Fibroblast of mammary gland (primary cell): Measurements from ENCODE around the gene NRGN.

ENCODE experiments used
- DNase-seq: peaks from one replicate; pipeline ENCODE4 v3.0.0-alpha.2; 2010; ENCODE audit warnings: low read depth
- H3K4me3 ChIP-seq: 2 replicates; pipeline ENCODE4 v1.5.1; 2011; ENCODE audit warnings: low read depth, mild to moderate bottlenecking, low read length, moderate library complexity; ENCODE audit not compliant: control insufficient read depth
- TF ChIP-seq, protein P1 (sequence below): conservative IDR thresholded peaks from 2 replicates; pipeline ENCODE4 v1.5.1; 2011; ENCODE audit warnings: low read depth, low read length, inconsistent platforms; ENCODE audit not compliant: control insufficient read depth, insufficient read depth

The NRGN gene

DNA sequence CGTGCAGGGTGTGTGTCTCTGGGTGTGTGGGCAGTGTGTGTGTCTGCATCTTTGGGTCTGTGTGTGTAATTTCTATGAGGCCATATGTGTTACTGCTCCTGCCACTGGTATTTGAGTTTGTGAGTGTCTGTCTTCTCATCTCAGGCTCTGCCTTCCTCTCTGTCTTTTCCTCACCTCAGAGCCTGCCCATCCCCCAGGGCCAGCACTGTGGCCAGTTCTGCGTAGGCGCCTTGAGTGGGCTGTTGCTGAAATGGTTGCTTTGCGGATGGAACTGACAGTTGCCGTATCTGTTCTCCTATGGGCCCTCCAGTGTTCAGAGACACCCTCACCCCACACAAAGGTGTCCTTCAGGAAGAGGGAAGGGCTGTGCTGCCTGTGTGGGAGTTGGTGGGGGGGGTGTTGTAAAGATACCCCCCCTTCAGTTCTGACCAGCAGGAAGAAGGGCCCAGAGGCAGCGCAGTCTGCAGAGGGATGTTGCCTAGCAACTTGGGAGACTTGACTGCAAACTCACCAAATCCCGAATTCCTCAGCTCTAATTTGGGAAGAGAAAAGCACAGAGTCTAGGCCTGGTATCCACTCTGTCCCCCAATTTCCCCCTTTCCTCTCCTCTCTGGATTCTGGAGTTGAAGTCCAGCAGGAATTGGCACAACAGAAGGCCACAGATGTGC, 2.0 kb upstream of the NRGN start:
- TF ChIP-seq, protein P1, sequence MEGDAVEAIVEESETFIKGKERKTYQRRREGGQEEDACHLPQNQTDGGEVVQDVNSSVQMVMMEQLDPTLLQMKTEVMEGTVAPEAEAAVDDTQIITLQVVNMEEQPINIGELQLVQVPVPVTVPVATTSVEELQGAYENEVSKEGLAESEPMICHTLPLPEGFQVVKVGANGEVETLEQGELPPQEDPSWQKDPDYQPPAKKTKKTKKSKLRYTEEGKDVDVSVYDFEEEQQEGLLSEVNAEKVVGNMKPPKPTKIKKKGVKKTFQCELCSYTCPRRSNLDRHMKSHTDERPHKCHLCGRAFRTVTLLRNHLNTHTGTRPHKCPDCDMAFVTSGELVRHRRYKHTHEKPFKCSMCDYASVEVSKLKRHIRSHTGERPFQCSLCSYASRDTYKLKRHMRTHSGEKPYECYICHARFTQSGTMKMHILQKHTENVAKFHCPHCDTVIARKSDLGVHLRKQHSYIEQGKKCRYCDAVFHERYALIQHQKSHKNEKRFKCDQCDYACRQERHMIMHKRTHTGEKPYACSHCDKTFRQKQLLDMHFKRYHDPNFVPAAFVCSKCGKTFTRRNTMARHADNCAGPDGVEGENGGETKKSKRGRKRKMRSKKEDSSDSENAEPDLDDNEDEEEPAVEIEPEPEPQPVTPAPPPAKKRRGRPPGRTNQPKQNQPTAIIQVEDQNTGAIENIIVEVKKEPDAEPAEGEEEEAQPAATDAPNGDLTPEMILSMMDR: no peak
- H3K4me3 ChIP-seq: no peak overlapping the region
- DNase-seq: no peak

DNA sequence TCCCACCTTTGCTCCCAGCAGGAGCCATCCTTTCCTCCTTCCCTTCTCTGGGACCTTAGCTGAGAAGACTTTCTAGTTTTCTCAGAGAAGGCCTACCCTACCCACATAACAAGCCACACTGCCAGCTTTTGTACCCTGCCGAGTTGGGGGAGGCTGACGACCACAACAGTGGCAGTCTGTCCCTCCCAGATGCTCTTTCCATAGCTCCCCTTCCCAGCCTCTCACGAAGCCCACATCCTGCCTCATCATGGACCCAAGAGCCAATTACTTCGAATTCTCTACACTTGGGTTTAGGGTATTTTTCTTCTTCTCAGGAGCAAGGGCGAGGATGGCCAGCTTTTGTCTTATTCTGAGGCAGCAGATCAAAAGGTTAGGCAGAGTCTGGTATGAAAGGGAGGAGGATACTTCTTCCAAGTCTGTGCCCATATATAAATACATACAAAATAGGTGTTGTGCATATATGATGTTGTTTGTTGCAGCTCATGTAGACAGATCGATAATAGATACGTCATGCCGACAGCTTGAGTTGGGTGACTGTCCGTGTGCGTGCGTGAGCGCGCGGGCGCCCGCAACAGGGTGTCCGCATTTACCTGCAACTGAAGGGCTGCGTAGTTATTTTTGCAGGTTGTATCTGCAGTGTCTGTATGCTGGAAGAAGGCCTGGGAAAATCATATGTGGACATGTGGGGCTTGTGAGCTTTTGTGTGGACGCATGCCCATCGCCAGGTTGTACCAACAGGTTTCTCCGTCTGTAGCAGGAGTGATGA, 846 bp upstream of the NRGN start:
- H3K4me3 ChIP-seq: peak overlapping the region; percentile 42
- TF ChIP-seq, protein P1: no peak
- DNase-seq: no peak

DNA sequence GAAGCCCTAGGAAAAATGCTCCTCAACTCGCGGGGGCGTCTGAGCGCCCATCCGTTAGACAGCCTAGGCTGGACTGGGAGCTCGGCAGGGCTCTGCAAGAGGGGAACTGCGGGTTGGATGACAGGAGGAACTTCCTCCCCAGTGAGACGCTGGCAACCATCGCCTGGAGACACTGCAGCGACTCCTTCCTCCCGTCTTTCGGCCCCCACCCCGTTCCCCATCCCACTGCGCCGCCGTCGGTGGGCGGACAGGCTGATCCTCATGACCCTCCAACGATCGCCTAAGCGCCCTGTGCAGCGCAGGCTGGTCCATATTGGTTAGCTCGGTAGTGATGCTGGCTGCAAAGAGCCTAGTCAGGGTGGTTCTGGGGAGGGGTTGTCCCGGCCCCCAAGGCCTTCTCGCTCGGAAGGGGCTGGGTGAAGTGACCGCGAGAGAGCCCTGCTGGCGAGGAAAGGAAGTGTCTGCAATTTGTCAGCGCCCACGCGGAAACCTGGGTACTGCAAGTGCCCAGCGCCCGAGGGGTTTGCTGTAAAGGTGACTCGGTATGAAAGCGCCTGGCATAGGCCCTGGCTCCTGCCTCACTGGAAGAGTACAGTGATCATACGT, 638 bp downstream of the NRGN start:
- peak overlapping the region; percentile 64 for H3K4me3 ChIP-seq
- TF ChIP-seq, protein P1: peak; percentile 41
- peak; percentile 19 for DNase-seq

DNA sequence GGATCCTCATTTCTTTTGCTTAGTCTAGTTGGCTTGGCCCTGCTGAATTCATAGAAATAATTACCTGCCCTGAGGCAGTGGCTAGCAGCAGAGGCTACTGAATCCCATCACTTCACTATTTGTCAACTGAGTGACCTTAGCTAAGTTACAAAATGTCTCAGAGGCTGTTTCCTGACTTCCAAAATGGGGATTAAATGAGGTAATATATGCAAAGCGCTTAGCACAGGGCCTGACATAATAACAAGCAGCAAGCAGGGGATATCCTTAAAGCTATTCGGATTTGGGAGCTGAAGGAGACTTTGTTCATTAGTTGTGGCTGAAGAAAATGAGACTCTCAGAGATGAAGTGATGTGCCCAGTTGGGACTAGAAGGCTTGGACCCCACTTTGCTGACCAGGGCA, 2.8 kb downstream of the NRGN start:
- DNase-seq: no peak
- TF ChIP-seq, protein P1: no peak

DNA sequence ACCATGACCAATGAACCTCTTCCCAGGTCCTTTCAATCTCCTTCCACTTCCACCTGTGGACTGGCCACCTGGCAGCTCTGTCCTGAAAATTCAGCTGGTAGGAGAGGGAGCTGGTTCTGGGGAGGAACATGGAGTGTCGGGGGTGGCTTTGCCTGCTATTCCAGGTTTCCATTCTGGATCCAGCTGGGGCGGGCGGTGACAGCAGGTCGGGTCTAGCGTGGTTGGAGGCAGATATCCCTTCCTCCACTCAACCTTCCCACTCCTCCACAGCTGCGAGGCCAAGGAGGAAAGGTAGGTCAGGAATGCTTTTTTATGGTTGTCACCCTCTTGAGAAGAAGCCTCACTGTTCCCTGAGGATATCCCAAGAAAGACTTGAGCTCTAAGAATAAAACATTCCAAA, 3.3 kb downstream of the NRGN start:
- DNase-seq: no peak
- H3K4me3 ChIP-seq: no peak overlapping the region
- TF ChIP-seq, protein P1: no peak

More for the DNA sequence above, 2.8 kb downstream of the NRGN start:
- no peak overlapping the region for H3K4me3 ChIP-seq

DNA sequence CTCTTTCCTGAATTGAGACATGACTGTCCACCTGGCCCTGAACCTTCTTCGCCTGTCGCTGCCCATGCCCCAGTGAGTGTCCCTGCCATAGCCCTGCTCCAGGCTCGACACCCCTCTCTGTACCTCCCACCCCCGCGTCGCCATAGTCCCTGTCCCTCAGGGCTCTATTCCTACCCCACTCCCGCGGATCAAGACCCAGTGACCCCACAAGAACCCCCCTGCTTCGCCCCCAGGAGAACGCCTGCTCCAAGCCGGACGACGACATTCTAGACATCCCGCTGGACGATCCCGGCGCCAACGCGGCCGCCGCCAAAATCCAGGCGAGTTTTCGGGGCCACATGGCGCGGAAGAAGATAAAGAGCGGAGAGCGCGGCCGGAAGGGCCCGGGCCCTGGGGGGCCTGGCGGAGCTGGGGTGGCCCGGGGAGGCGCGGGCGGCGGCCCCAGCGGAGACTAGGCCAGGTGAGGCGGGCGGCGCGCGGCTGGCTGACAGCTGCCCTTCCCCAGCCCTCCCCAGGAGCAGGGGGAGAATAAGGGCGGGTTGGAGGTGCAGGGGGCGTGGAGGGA, 5.6 kb downstream of the NRGN start:
- DNase-seq: no peak
- TF ChIP-seq, protein P1: no peak
- no peak overlapping the region for H3K4me3 ChIP-seq
